ENCODE data around the gene ALOX5. TPM values are rescaled to one million over a fixed set of nuclear protein-coding genes. Genes with fewer than 3 reads are reported as not detected.

Gene ALOX5
- total RNA-seq, 1 experiment from 2014 or later, result 0.11 TPM

DNA sequence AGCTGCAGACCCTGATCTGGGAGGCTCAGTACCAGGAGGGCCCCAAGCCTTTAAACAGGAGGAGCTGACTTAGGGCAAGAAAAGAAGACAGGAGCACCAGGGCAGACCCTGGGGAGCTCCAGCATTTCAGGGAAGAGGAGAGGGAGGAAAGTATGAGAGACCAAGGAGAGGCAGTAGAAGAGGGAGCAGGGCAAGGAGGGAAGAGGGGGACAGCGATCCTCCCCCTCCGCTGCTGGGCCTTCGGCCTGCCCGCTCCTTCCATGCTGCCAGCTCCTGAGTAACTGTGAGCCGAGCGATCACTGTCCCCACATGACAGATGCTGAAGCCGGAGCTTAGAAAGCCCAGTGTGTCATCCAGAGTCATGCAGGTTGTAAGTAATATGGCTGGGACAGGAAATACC is 65.9 kb downstream of the ALOX5 start:
- no peaks in the 10 kb centered on the region for H3K79me2 ChIP-seq (ENCODE audit: low read length)
- intact Hi-C loops (cut with micrococcal nuclease), result no loop called here
- H3K9me3 ChIP-seq (ENCODE audit: low read length), result no peaks in the 10 kb centered on the region
- POLR2A ChIA-PET (ENCODE audit: unreplicated experiment), result interaction anchor here (0.6 kb wide), 1 partner anchor 70 kb away, joined by 3 read pairs; no protein-coding TSS in a partner anchor
- H4K20me1 ChIP-seq (ENCODE audit: low read length), result no peaks in the 10 kb centered on the region
- no peak for ATAC-seq
- no peak overlapping the region for H3K9ac ChIP-seq (ENCODE audit: low read length)
- BruUV-seq (replicated peaks), result no TSS peak
- no peaks in the 10 kb centered on the region for H3K36me3 ChIP-seq (ENCODE audit: low read depth, low read length)
- H3F3A ChIP-seq (ENCODE audit: low read length, unreplicated experiment), result no peaks in the 10 kb centered on the region
- H3K4me3 ChIP-seq (ENCODE audit: low read length), result no peak overlapping the region
- H3K4me1 ChIP-seq (ENCODE audit: insufficient read depth, low read length), result no peaks in the 10 kb centered on the region
- DNase-seq, result no peak
- CTCF ChIA-PET, result no interaction called here
- no peak overlapping the region for H3K4me2 ChIP-seq (ENCODE audit: low read length)
- no peak overlapping the region for H2AFZ ChIP-seq (ENCODE audit: low read length)
- no peak overlapping the region for H3K27ac ChIP-seq (ENCODE audit: low read length)
- TF ChIP-seq EZH2phosphoT487 (IDR thresholded peaks at IDR 0.05; ENCODE audit: borderline replicate concordance, low read length) (no peak), EZH2 (IDR thresholded peaks at IDR 0.05; ENCODE audit: low read length, unreplicated experiment) (no peak)
- TF ChIP-seq, protein P1, sequence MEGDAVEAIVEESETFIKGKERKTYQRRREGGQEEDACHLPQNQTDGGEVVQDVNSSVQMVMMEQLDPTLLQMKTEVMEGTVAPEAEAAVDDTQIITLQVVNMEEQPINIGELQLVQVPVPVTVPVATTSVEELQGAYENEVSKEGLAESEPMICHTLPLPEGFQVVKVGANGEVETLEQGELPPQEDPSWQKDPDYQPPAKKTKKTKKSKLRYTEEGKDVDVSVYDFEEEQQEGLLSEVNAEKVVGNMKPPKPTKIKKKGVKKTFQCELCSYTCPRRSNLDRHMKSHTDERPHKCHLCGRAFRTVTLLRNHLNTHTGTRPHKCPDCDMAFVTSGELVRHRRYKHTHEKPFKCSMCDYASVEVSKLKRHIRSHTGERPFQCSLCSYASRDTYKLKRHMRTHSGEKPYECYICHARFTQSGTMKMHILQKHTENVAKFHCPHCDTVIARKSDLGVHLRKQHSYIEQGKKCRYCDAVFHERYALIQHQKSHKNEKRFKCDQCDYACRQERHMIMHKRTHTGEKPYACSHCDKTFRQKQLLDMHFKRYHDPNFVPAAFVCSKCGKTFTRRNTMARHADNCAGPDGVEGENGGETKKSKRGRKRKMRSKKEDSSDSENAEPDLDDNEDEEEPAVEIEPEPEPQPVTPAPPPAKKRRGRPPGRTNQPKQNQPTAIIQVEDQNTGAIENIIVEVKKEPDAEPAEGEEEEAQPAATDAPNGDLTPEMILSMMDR (conservative IDR thresholded peaks at IDR 0.05; ENCODE audit: low read depth, low read length), result no peak
- H3K27me3 ChIP-seq (ENCODE audit: low read length), result no peaks in the 10 kb centered on the region
- H3K9me2 ChIP-seq (replicated peaks; ENCODE audit: low read length), result no peaks in the 10 kb centered on the region

DNA sequence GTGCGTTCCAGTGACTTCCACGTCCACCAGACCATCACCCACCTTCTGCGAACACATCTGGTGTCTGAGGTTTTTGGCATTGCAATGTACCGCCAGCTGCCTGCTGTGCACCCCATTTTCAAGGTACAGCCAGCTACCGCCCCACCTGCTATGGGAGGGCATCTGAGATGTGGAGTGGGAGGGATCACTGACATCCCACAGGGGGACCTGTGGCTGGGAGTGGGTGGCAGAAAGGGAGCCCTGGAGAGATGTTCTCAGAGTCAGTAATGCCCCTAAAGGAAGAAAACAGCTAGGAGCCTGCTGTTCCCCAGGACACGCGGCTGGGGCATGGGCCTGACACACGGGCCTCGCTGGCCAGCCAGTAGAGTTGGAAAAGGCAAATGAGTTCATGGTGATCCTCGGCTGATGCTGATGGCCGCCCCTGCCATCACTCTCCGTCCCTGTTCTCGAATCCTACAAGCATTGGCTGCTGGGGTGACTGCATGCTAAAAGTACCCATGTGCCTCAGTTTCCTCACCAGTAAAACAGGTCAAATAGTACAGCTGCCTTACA is 66.6 kb downstream of the ALOX5 start:
- Histone ChIP-seq H3F3A (ENCODE audit: low read length, unreplicated experiment) (no peaks in the 10 kb centered on the region), H3K9me2 (replicated peaks; ENCODE audit: low read length) (no peaks in the 10 kb centered on the region), H3K4me1 (ENCODE audit: insufficient read depth, low read length) (no peaks in the 10 kb centered on the region), H3K27me3 (ENCODE audit: low read length) (no peaks in the 10 kb centered on the region), H3K27ac (ENCODE audit: low read length) (no peak overlapping the region), H4K20me1 (ENCODE audit: low read length) (no peaks in the 10 kb centered on the region), H2AFZ (ENCODE audit: low read length) (no peak overlapping the region), H3K4me3 (ENCODE audit: low read length) (no peak overlapping the region), H3K9ac (ENCODE audit: low read length) (no peak overlapping the region), H3K4me2 (ENCODE audit: low read length) (no peak overlapping the region), H3K79me2 (ENCODE audit: low read length) (no peaks in the 10 kb centered on the region), H3K9me3 (ENCODE audit: low read length) (no peaks in the 10 kb centered on the region), H3K36me3 (ENCODE audit: low read depth, low read length) (no peaks in the 10 kb centered on the region)
- no peak for ATAC-seq
- ChIA-PET POLR2A (ENCODE audit: unreplicated experiment) (no interaction called here), CTCF (interaction anchor here (0.7 kb wide), 1 partner anchor 132 kb away, joined by 3 read pairs; no protein-coding TSS in a partner anchor)
- no peak for DNase-seq
- TF ChIP-seq EZH2 (IDR thresholded peaks at IDR 0.05; ENCODE audit: low read length, unreplicated experiment) (no peak), EZH2phosphoT487 (IDR thresholded peaks at IDR 0.05; ENCODE audit: borderline replicate concordance, low read length) (no peak)
- TF ChIP-seq, protein P1 (conservative IDR thresholded peaks at IDR 0.05; ENCODE audit: low read depth, low read length), result no peak
- BruUV-seq (replicated peaks), result no TSS peak
- intact Hi-C loops (cut with micrococcal nuclease), result no loop called here
